Measurements from ENCODE around the gene CHST11.

GRCh38 chr12:104466709-104467345 is 10.1 kb downstream of the CHST11 start:
- no peak for TF ChIP-seq EZH2phosphoT487 (conservative IDR thresholded peaks at IDR 0.05; ENCODE audit: low read length)
- TF ChIP-seq CTCF (IDR thresholded peaks at IDR 0.05; ENCODE audit: insufficient read depth, low read length, poor library complexity, severe bottlenecking), result no peak
